Stimulated activated CD8-positive, alpha-beta memory T cell treated with anti-CD3 and anti-CD28 coated beads, Interleukin-4, amount 100 ng/mL, for 48 hours (primary cell): ENCODE results near the gene COG8.
"Not testable (repeated sequence)": the region's sequence is repeated elsewhere in the genome, so short reads cannot be mapped to it uniquely, and the experiment has no call there.

ENCODE experiments used
- DNase-seq: peaks from one replicate; pipeline ENCODE4 v3.0.0-alpha.2; 2020

COG8 gene, protein sequence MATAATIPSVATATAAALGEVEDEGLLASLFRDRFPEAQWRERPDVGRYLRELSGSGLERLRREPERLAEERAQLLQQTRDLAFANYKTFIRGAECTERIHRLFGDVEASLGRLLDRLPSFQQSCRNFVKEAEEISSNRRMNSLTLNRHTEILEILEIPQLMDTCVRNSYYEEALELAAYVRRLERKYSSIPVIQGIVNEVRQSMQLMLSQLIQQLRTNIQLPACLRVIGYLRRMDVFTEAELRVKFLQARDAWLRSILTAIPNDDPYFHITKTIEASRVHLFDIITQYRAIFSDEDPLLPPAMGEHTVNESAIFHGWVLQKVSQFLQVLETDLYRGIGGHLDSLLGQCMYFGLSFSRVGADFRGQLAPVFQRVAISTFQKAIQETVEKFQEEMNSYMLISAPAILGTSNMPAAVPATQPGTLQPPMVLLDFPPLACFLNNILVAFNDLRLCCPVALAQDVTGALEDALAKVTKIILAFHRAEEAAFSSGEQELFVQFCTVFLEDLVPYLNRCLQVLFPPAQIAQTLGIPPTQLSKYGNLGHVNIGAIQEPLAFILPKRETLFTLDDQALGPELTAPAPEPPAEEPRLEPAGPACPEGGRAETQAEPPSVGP

DNA sequence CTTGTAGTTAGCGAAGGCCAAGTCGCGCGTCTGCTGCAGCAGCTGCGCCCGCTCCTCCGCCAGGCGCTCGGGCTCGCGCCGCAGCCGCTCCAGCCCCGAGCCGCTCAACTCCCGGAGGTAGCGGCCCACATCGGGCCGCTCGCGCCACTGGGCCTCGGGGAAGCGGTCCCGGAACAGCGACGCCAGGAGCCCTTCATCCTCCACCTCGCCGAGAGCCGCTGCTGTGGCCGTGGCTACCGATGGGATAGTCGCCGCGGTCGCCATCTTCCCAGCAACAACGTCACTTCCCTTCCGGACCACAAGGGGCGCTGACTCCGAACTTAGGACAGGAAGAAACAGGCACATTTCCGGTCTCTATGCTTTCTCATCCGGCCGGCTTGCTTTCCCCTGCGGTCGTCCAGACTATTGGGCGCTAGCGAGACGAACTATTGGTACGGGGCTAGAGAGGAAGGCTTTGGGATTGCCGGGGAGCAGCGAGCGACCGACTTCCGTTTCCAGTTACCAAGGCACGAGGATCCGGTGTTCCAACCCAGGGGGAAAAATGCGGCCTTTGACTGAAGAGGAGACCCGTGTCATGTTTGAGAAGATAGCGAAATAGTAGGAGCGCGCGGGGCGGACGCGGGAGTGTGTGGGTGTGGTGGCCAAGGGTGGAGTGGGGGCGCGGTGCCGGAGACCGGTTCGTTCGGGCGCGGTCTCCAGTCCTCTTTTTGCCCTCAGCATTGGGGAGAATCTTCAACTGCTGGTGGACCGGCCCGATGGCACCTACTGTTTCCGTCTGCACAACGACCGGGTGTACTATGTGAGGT, at the start of gene COG8, which contains the start of gene NIP7:
COG8 (minus strand) TSS at position 276 of the 806 bp plus-strand sequence; CDS start at position 264, 12 bp downstream.
NIP7 (plus strand) TSS at position 484 of the 806 bp plus-strand sequence; CDS start at position 542, 58 bp downstream.
- peak; percentile 94 for DNase-seq

DNA sequence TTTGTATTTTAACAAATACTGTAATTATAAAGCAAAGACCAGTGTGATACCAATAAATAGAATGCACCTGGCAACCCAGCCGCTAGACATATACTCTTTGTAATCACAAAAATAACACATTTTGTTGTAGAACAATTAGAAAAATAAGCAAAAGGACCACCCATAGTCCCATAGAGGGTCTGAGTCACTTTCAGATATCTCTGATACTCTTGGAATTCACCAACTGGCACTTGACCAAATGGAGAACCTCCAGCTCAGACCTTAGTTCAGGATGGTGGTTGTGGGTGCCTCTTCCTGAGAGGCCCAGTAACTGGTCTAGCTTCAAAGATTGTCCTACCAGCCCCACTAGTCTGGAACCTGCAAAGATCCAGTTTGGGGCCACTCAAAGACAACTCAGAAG, 47.2 kb upstream of the COG8 start:
- peak; percentile 20 for DNase-seq

DNA sequence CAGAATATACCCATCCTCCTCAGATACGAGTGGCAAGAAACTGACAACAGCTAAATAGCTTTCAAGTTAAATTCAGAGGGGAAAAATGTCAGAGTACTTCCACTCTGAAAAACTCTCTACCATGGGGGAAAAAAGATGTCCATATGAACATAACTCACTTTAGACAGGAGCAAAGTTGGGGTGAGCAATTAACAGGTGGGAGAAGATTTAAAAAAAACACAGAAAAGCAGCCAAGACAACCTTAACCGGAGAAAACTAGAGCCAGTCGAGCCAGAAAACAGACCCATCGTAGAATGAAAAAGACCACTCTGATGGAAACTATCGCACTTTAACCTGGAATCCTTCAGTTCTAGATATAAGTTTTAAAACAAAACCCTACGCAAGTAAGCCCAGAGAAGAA, 45.6 kb upstream of the COG8 start:
- no peak for DNase-seq

DNA sequence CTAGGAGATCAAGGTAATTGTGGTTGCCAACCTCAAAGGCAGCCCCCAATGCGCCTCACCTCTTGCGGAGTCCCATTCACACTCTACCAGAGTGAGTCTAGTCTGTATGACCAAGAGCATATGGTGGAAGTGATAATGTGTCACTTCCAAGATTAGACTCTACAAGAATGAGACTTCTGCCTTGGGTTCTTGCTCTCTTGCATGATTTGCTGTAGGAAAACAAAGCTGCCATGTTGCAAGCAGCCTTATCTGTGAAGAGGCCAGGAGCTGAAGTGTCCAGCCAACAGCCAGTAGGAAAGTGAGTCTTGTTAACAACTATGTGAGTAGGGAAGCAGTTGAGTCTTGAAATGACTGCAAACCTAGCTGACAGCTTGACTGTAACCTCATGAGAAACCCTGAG, 43.1 kb upstream of the COG8 start:
- DNase-seq: peak; percentile 25

DNA sequence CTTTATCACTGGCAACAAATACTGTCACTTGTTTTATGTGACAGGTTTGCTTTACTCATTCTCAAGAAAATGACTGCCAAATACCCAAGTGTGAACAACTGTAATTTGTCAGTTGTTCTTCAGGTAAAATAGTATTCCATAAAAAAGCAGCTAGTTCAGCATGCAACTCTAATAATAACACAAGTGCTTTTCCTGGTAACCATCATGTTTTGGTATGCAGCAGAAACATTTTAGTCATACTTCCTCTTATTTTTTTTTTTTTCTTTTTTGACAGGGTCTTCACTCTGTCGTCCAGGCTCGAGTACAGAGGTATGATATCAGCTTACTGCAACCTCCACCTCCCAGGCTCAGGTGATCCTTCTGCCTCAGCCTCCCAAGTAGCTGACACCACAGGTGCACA, 41.9 kb upstream of the COG8 start:
- DNase-seq: no peak

DNA sequence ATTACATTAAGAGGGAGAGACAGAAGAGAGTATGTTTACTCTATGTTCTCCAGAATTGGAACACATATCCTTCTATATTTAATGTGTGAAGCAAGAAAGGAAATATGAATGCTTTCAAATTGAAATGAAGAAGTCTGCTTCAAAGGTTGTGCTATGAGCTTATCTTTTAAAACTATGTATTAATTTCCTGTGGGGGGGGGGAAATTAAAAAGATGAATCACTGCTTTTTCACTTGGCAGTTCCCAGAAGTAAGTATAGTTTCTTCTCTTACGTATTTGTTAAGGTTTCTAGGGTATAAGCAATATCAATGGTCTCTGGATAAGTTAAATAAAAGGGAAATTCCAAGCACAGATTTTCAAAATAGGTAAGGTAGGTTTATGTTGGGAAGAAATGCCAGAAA, 39.4 kb upstream of the COG8 start:
- DNase-seq: no peak

DNA sequence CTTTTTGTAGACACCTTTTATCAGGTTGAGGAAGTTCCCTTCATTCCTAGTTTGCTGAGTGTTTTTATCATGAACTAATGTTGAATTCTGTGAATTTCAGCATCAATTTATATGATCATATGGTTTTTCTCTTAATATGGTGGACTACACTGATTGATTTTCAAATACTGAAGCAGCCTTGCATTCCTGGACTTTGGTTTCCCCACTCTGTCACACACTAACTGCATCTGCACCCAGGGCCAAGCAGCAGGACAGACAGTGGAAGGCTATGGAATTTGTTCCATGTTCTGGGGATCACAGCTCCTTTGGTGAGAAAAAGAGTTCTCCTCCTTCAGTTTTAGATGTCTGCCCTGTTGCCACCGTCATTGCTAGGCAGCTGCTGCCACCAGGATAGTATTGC, 38.7 kb upstream of the COG8 start:
- DNase-seq: no peak

DNA sequence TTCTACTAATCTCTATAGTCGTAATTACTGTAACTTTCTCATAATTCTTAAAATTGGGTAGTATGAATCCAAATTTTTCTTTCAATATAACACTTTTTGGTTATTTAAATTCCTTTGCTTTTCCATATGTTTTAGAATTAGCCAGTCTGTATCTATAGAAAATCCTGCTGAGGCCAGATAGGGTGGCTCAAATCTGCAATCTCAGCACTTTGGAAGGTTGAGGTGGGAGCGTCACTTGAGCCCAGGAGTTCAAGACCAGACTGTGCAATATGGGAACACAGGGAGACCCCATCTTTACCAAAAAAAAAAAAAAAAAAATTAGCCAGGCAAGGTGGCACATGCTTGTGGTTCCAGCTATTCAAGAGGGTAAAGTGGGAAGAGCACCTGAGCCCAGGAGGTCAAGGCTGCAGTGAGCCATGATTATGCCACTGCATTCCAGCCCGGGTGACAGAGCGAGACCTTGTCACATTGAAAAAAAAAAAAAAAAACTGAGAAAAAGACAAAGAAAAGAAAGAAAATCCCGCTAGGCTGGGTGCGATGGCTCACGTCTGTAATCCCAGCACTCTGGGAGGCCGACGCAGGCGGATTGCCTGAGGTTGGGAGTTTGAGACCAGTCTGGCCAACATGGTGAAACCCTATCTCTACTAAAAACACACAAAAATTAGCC, 37.2 kb upstream of the COG8 start:
- DNase-seq: peak; percentile 13

DNA sequence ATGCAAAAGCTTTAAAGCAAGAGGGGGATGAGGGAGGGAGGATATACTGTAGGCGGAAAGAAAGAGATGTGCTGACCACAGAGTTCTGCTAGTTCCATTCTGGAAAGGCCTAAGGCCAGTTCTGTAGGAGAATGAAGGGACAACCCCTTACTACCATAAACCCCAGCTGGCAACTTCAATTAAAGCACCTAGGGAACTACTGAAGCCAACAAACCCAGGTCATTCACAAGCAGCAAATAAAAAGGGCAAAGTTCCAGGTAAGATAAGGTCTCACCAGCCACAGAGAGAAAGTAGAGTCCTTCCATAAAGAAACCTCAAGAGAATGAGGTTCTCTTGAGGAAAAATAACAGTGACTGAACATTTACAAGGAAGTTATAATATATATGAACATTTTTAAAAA, 33.7 kb upstream of the COG8 start:
- DNase-seq: peak; percentile 3

DNA sequence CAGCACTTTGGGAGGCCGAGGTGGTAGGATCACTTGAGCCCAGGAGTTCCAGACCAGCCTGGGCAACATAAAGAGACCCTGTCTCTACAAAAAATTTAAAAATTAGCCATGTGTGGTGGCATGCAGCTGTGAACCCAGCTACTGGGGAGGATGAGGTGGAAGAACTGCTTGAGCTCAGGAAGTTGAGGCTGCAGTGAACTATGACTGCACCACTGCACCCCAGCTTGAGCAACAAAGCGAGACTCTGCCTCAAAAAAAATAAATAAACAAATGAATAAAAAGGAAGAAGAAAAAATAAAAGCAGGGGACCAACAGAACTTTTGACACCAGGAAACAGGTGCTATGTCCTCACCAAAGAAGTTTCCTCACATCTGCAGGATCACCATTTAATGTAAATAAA, 32.2 kb upstream of the COG8 start:
- peak; percentile 16 for DNase-seq

DNA sequence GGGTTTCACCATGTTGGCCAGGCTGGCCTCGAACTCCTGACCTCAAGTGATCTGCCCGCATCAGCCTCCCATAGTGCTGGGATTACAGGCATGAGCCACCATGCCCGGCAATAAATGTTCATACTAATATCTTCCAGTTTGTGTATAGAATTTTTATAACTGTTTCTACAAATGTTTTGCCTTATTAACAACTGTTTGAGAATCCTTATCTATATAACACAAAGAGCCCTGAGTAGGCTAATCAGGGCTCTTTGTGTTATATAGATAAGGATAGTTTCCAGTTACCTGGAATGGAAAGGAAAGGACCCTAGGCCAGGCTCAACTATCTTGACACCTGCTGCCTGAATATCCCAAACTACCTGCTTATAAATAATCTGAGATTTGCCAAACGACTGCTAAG, 29.5 kb upstream of the COG8 start:
- DNase-seq: no peak

DNA sequence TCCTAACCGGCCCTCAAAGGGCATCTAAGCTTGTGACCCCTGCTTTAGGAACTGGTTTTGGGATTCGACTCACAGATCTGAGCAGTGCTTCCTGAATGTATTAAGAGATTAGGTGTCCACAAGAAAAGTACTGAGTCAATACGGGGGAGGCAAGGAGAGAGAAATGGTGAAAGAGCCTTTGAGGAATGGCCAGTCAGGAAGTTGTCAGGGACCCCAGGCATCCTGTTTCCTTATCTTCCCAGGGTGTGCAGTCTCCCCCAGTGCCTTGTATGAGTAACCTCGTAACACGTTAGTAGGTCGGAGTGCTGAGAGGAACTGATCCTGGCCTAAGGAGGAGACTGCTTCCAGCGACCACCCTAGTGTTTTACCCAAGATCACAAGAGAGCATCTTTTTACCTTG, 28.6 kb upstream of the COG8 start:
- peak; percentile 14 for DNase-seq

DNA sequence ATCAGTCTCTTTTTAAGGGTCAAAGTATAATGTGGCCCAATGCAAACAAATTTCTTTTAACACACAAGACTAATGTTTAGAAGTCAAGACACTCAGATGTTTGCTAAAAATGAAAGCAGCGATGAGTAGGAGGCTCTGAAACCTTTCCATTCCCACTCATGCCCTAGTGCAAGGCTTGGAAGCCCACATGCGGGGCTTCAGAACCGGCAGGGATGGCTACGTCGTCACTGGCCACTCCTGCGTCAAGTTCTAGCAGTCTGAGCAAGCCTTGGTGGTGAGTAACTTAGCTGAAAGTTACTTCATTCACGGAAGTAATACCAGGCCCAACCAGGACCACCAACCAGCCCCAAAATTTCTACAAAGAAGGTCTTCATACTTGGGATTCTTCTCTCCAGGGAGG, 27.1 kb upstream of the COG8 start:
- peak; percentile 46 for DNase-seq

DNA sequence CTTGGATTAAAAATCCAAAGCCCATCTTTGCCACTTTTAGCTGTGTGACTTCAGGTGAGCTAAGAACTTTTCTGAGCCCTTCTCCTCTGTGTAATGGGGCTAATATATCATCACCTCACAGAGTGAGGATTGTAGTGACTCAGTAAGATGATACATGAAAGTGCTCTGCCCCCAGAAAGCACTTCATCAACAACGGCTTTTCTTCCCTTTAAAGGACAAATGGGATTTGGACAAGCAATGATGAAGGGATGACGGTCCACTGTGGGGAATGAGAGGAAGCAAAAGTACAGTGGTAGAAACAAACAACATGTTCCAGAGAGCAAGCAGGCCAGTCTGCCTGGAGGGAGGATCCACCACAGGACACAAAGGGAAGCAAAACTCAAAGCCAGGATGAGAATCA, 26.5 kb upstream of the COG8 start:
- DNase-seq: no peak

DNA sequence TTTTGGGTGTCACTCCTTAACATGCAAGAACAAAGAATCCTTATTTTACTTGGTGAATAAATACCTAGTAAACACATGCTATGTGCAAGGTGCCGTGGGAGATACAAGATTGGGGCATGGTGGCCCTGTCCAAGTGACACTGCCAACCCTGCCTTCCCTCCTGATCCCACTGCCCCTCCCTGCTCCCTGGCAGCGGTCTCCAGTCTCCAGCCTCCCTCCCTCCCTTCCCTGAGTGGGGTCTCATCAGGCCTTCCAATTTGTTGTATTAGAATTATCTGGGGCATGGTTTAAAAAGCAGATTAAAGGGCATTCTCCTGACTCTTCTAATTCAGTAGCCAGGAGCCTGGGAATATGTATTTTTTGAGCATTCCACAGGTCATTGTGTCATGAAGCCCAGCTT, 24.7 kb upstream of the COG8 start:
- DNase-seq: no peak

DNA sequence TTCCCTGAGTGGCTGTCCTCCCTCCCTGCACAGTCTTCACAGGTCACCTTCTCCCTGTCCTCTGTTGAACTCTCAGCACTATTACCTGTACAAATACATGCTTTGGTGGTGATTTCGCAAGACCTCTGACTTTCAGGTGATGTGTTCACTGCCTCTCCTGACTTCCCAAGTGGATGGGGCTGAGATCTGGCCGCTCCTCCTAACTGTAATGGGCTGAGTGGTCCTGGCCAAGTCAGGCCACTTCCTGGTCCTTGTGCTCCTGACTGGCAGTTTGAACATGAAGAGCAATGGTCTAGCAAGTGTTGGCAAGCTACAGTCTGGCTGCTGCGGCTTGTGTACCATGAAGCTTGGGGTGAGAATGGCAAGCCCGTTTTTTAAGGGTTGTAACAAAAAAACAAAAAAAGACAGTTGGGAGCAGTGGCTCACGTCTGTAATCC, 23.9 kb upstream of the COG8 start:
- DNase-seq: no peak

DNA sequence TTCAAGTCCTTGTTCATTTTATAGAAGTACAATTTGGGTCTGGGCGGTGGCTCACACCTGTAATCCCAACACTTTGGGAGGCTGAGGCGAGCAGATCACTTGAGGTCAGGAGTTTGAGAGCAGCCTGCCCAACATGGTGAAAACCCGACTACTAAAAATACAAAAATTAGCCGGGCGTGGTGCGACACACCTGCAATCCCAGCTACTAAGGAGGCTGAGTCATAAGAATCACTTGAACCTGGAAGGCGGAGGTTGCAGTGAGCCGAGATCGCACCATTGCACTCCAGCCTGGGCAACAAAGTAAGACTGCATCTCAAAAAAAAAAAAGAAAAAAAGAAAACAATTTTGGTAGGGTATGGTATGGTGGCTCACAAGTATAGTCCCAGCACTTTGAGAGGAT, 20.7 kb upstream of the COG8 start:
- not testable (repeated sequence) for DNase-seq

DNA sequence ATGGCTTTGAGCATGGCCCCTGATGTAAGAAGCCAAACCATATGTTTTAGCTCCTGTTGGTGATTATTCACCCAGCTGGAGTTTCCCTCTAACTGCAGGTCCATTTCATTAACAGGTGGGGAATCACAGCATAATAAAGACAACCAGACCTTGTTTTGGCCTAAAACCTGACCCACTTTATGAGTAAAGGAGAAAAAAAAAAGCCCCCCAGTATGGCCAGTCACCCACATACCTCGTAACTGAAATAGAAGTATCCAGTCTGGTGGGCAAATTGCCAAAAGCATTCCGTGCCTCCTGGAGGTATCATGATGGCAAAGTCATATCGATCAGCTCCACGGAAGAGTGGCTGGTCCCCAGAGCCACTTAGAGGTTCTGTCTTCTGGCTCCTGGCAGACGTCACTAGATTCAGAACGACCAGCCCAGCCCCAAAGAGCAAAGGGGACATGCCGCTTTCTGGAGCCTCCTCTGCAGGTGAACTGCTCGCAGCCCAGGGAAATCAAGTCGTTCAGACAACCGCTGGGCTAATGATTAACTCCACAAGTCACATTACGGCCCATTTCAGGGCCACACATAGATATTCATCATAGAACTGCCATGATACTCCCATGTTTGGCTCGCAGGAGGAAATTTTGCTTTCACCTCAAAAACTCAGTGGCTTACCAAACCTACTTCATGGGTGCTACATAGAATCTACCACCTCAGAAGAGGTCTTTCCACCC, 12.1 kb upstream of the COG8 start, which contains the start of gene TMED6:
TMED6 (minus strand) TSS at position 478 of the 719 bp plus-strand sequence; CDS start at position 445, 33 bp downstream.
- no peak for DNase-seq

DNA sequence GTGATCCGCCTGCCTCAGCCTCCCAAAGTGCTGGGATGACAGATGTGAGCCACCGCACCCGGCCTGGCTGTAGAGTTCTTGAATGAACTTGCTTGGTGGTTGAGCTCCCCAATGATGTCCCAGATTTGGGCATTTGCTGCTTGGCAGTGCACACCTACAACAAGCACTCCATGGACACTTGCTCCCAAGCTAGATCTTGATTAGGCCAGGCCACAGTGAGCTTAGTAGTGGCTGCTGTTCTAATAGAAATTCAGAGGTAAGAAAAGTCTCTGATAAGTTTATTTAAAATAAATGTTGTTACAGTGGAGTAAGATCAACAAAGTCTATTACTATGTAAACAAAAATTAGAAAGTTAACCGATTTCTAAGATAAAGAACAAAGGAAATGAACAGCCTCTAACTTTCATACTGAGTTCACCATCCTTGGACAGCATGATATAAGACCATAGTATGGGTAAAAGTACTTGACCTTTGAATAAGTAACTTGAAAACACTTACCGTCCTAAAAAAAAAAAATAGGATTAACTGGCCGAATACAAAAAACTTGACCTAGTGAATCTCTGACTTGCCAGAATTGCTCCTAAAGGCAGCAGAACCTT, 11.3 kb upstream of the COG8 start:
- no peak for DNase-seq

DNA sequence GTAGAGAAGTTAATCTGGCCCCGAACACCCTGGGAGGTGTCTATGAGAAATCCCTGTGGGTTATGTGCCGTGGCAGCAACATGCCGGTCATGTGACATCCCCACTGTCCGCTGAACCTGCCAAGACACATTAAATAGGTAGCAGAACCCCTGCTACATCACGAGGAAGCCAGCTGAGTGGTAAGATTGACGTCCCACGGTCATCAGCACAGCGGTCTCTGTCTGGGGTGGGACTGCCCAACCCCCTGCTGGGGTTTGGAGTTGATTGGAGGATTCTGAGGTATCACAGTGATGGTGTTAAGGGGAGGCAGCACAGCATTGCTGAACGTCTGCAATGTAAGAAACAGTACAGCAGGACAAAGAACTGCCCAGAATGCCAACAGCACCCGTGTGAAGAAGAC, 10.2 kb upstream of the COG8 start:
- DNase-seq: no peak

DNA sequence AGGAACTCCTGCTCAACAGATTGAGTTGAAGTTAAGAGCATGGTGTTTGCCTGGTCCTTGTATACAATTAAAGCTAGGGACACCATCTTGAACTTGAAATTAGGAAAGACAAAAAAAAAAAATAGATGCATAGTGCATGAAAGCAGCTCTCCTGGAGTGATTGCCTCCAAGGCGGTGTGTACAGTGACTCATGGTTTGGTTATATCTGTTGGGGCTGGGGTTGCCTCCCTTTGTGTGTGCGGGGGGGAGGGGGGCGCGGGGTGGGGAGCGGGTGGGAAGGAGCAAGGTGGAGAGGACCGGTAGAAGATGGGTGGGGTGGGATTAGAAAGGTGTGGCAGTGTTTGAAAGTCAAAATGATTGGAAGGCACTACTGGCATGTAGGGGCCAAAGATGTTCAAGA, 8.9 kb upstream of the COG8 start:
- DNase-seq: no peak

DNA sequence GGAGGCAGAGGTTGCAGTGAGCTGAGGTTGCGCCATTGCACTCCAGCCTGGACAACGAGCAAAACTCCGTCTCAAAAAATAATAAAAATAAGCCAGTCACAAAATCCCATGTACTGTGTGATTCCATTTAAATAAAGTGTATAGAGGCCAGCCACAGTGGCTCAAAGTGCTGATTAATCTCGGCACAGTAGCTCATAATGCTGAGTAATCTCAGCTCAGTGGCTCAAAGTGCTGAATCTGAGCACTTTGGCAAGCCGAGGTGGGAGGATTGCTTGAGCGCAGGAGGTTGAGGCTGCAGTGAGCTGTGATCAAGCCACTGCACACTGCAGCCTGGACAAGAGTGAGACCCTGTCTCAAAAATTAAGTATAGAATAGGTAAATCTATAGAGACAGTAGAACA, 7.3 kb upstream of the COG8 start:
- no peak for DNase-seq
